GM10266 (cell line): ENCODE data around the gene USP32.

Source experiments
- DNase-seq: peaks from one replicate; pipeline ENCODE4 v3.0.0; 2012; ENCODE audit errors: extremely low spot score
- CTCF ChIP-seq: IDR thresholded peaks from 2 replicates; pipeline ENCODE4 v1.5.1; 2012; ENCODE audit warnings: mild to moderate bottlenecking, low read depth; ENCODE audit not compliant: control insufficient read depth, insufficient read depth; ENCODE audit errors: missing control alignments

The USP32 gene

GRCh38 chr17:60415146-60415545 lies 23.2 kb upstream of the USP32 start:
- DNase-seq = no peak
- no peak for TF ChIP-seq CTCF

- no peak for TF ChIP-seq CTCF
- DNase-seq = no peak
Measured at GRCh38 chr17:60412701-60413100, 20.8 kb upstream of the USP32 start.

DNA sequence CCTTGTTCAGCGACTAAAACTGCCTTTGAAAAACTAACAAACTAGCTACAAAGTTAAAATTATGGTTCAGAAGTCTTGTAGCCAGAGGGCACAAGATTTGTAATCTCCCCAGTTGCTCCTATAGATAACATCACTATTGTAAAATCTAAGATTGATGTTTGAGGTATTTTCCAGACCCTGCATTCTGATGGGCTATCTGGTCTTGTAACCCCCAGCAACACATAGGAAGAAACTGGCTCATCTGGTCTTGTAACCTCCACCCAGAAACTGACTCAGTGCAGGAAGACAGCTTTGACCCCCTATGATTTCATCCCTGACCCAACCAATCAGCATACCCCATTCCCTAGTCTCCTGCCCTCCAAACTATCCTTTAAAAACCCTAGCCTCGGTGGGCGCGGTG lies 18.1 kb upstream of the USP32 start:
- no peak for TF ChIP-seq CTCF

DNA sequence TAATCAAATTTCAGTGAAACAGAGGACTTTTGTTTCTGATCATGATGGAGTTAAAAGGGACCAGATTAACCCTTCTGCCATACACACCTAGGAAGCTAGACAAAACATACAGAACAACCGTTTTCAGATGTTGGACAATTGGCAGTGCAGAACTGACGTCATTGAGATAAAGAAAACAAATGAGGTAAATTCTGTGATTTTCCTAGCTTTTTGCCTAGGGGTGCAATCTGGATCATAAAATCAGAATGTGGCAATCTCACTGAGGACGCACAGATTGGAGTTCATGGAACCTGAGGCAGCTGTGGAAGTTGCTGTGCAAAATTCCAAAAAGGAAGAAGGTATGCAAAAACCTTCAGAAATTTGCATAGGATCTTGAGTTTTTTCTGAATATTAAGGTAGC lies 15.0 kb upstream of the USP32 start:
- TF ChIP-seq CTCF = no peak

More for the DNA sequence above, 18.1 kb upstream of the USP32 start:
- no peak for DNase-seq

GRCh38 chr17:60403962-60404361 lies 12.0 kb upstream of the USP32 start:
- no peak for DNase-seq
- TF ChIP-seq CTCF = no peak

More for the DNA sequence above, 15.0 kb upstream of the USP32 start:
- DNase-seq = no peak

DNA sequence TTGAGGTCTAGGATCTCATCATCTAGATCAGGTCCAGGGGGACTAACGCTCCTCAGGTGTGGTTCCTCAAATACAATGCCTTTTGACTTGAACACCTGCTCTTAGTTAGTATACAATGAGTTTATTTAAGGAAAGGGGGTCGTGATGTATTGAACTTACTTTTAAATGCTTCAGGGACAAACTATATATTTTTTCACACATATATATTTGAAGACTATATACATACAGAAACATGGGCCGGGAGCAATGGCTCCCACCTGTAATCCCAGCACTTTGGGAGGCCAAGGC lies 11.5 kb upstream of the USP32 start:
- TF ChIP-seq CTCF = no peak
- no peak for DNase-seq

GRCh38 chr17:60401819-60402218 lies 9.9 kb upstream of the USP32 start:
- TF ChIP-seq CTCF = no peak
- no peak for DNase-seq
